Fibroblast of skin of back (primary cell): ENCODE measurements around the gene SPAG5.
A peak's percentile ranks its signal among the peaks of the same experiment; 100 is the strongest.

ENCODE experiments used
- DNase-seq: peaks from one replicate; pipeline ENCODE4 v3.0.0-alpha.2; 2013

SPAG5 gene

GRCh38 chr17:28541439-28541838 lies 57.4 kb downstream of the SPAG5 start:
- no peak for DNase-seq

GRCh38 chr17:28540231-28540630 lies 58.6 kb downstream of the SPAG5 start:
- no peak for DNase-seq

- no peak for DNase-seq
These were observed 60.4 kb downstream of the SPAG5 start for GRCh38 chr17:28538296-28538895.

GRCh38 chr17:28537219-28537610 lies 61.6 kb downstream of the SPAG5 start:
- no peak for DNase-seq

- no peak for DNase-seq
These were observed 62.1 kb downstream of the SPAG5 start for GRCh38 chr17:28536532-28537218.

GRCh38 chr17:28534740-28535375 lies 64.0 kb downstream of the SPAG5 start:
- no peak for DNase-seq

GRCh38 chr17:28533091-28533807 lies 65.6 kb downstream of the SPAG5 start:
- no peak for DNase-seq

- DNase-seq, result no peak
These were observed 66.5 kb downstream of the SPAG5 start for GRCh38 chr17:28532050-28532960.

GRCh38 chr17:28530926-28531325 lies 67.9 kb downstream of the SPAG5 start:
- DNase-seq, result no peak

- no peak for DNase-seq
These were observed 68.6 kb downstream of the SPAG5 start for GRCh38 chr17:28530250-28530649.

- DNase-seq, result no peak
These were observed 69.8 kb downstream of the SPAG5 start for GRCh38 chr17:28529013-28529400.

GRCh38 chr17:28528327-28529012 lies 70.4 kb downstream of the SPAG5 start:
- DNase-seq, result peak; percentile 31

- no peak for DNase-seq
These were observed 71.0 kb downstream of the SPAG5 start for GRCh38 chr17:28527859-28528258.
